Mammary epithelial cell (primary cell): Measurements from ENCODE around the gene DCLK2.

Source experiments
- CTCF ChIP-seq, 2 donors: IDR thresholded peaks in 1 of 2; conservative IDR thresholded peaks in 1 of 2; 2 replicates each; pipeline ENCODE4 v1.5.1; 2011 to 2012; ENCODE audit warnings: inconsistent platforms in 2 of 2, low read length in 2 of 2, mild to moderate bottlenecking in 2 of 2, control low read depth in 1 of 2, low read depth in 1 of 2; ENCODE audit not compliant: insufficient read depth in 1 of 2; ENCODE audit errors: extremely low read depth in 1 of 2
- EZH2 ChIP-seq: IDR thresholded peaks from 2 replicates; pipeline ENCODE4 v1.6.1; 2012; ENCODE audit warnings: low read length, inconsistent platforms, borderline replicate concordance

GRCh38 chr4:150050566-150050965 lies 27.7 kb upstream of the DCLK2 start:
- TF ChIP-seq CTCF (conservative IDR thresholded peaks at IDR 0.05 in 1 of 2, IDR thresholded peaks at IDR 0.05 in 1 of 2; ENCODE audit: extremely low read depth in 1 of 2, insufficient read depth in 1 of 2, low read depth in 1 of 2, low read length in 2 of 2) (no peak), EZH2 (no peak)
